CD4-positive, CD25-positive, alpha-beta regulatory T cell (primary cell): ENCODE results near the gene ADORA2A. TPM values are rescaled to one million over a fixed set of nuclear protein-coding genes. Genes with fewer than 3 reads are reported as not detected.

Experiments used
- ATAC-seq, 2 donors: fragments of 150-1000 bp; cut with Tn5 transposase; one replicate each; pipeline ENCODE4 v1.10.0; 2021; ENCODE audit warnings: low read depth in 2 of 2, moderate number of reproducible peaks in 2 of 2, moderate library complexity in 1 of 2
- DNase-seq, 3 donors: peaks; one replicate each; pipeline versions ENCODE4 v3.0.0 to v3.0.0-alpha.2; 2012 to 2022; ENCODE audit warnings: mixed read lengths in 1 of 3
- H3K27ac ChIP-seq: one replicate; pipeline ENCODE4 v1.7.0; 2013; ENCODE audit warnings: mild to moderate bottlenecking, low read length; ENCODE audit not compliant: insufficient read depth, poor library complexity, severe bottlenecking
- H3K27me3 ChIP-seq: one replicate; pipeline ENCODE4 v1.7.0; 2013; ENCODE audit warnings: low read length; ENCODE audit not compliant: control insufficient read depth, insufficient read depth
- H3K36me3 ChIP-seq: one replicate; pipeline ENCODE4 v1.7.0; 2013; ENCODE audit warnings: mild to moderate bottlenecking, low read length, moderate library complexity; ENCODE audit not compliant: control insufficient read depth, insufficient read depth
- H3K4me1 ChIP-seq: 2 replicates; pipeline ENCODE4 v1.7.0; 2013; ENCODE audit warnings: mild to moderate bottlenecking, low read length; ENCODE audit not compliant: insufficient read depth, control insufficient read depth, poor library complexity, severe bottlenecking
- H3K4me3 ChIP-seq: one replicate; pipeline ENCODE4 v1.7.0; 2013; ENCODE audit warnings: low read depth, mild to moderate bottlenecking, low read length, moderate library complexity
- H3K9me3 ChIP-seq, 2 experiments: 1 replicate in 1 of 2; 2 replicates in 1 of 2; pipeline ENCODE4 v1.7.0; 2013; ENCODE audit warnings: low read length in 2 of 2, mild to moderate bottlenecking in 1 of 2, moderate library complexity in 1 of 2; ENCODE audit not compliant: control insufficient read depth in 2 of 2
- H3K27ac Mint-ChIP-seq, 3 donors: one replicate each; pipeline ENCODE4 v1.8.0; 2020 to 2022; ENCODE audit warnings: mild to moderate bottlenecking in 3 of 3, mixed read lengths in 3 of 3, moderate library complexity in 2 of 3
- H3K27me3 Mint-ChIP-seq: one replicate; pipeline ENCODE4 v1.8.0; 2022; ENCODE audit warnings: mild to moderate bottlenecking, mixed read lengths
- H3K36me3 Mint-ChIP-seq: one replicate; pipeline ENCODE4 v1.8.0; 2020; ENCODE audit warnings: mixed read lengths
- H3K4me1 Mint-ChIP-seq, 4 donors: one replicate each; pipeline ENCODE4 v1.8.0; 2020 to 2022; ENCODE audit warnings: mixed read lengths in 4 of 4, mild to moderate bottlenecking in 1 of 4
- H3K4me3 Mint-ChIP-seq, 4 donors: one replicate each; pipeline ENCODE4 v1.8.0; 2020 to 2022; ENCODE audit warnings: mild to moderate bottlenecking in 4 of 4, mixed read lengths in 4 of 4, moderate library complexity in 3 of 4
- H3K9me3 Mint-ChIP-seq, 7 donors: one replicate each; pipeline ENCODE4 v1.8.0; 2020 to 2022; ENCODE audit warnings: mixed read lengths in 7 of 7, mild to moderate bottlenecking in 3 of 7, moderate library complexity in 2 of 7
- polyA plus RNA-seq, 4 donors: library from polyadenylated mRNA; unstranded; fragments of 300-500 nt; fragmentation: Illumina TruSeq; gene quantifications; one replicate each; pipeline ENCODE4 v1.2.3, GENCODE V29; 2021
- total RNA-seq: library from RNA; stranded (reverse); gene quantifications from one replicate; pipeline ENCODE4 v1.2.3, GENCODE V29; 2022

ADORA2A gene
- total and polyA plus RNA-seq, 5 donors from 2014 or later, result 31.2 to 101 (median 91.8) TPM

DNA sequence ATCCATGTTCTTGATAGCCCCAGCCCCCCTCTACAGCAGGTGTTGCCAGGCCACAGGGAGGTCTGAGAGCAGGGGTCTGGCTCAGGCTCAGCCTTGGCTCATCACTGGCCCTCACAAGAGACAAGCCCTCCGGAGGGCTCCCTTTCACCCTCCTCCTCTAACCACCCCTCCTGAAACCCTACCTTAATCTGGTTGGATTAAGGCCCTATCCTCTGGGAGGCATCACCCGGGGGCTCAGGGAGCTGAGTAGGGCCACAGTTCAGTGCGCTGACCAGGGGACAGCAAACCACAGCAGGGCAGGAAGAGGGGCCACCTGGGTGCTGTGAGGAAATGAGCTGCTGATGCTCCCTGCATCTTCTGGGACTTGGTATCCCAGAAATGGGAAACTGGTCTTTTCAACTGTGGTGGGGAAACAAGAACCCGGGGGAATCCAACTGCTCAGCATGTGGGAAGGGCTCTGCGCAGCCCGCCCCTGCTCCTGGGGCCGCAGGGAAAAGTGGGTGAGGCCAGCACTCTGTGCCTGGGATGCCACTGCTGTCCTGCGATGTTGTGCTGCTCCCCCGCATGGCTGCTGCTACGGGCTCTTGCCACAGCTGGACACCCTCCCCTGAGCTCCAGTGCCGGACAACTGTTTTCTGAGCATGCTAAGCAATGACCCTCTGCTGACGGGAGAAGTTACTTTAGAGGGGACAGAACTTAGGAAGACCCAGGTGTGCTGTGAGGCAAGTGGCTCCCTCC, 17.5 kb downstream of the ADORA2A start:
- H3K4me1 ChIP-seq, result peaks cover 11% of the 10 kb centered on the region
- Mint-ChIP-seq H3K4me3 (no peak overlapping the region), H3K9me3 (peaks cover 0 to 1% (median 0%) of the 10 kb centered on the region in 7 donors), H3K27me3 (no peaks in the 10 kb centered on the region), H3K36me3 (peaks cover 25% of the 10 kb centered on the region), H3K4me1 (peaks cover 9 to 45% (median 31%) of the 10 kb centered on the region in 4 donors), H3K27ac (peak overlapping the region in 1 of 3 donors; percentile 32)
- H3K27ac ChIP-seq, result no peak overlapping the region
- no peak for DNase-seq
- no peaks in the 10 kb centered on the region for H3K9me3 ChIP-seq
- ATAC-seq, result no peak
- no peaks in the 10 kb centered on the region for H3K27me3 ChIP-seq
- H3K36me3 ChIP-seq, result peaks cover 39% of the 10 kb centered on the region
- no peak overlapping the region for H3K4me3 ChIP-seq

DNA sequence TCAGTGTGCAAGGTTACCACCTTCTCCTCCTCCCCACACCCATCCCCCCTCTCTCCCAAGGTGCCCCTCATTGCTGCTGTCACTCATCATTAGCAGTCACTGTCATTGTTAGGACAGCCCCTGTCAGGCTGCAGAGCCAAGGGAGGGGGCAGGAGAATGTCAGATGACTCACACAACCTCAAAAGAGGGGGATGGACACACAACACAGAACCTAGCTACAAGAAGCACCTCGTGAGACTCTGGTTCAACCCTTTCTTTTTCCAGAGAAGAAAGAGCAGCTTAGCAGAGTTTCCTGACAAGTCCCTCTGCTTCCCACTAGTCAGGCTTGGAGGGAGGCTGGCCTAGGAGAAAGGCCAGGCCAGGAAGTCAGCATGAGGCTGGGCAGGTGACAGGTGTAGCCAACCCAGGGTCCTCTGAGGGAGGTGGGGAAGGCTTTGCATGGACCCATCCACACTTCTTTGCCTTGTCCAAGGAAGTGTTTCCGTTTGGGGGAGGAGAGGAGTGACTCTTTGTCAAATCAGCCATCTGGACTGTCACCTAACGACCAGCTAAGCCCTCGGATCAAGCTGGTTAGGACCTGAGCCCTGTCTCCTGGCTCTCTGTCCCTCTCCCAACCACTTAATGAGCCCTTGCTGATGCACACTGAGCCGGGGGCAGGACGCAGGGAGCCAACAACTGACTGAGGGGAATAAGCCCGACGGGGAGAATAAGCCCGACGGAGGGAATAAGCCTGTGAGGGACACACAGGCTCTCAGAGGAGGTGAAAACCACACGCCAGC, 18.3 kb downstream of the ADORA2A start:
- Histone ChIP-seq H3K4me3 (no peak overlapping the region), H3K36me3 (peaks cover 33% of the 10 kb centered on the region), H3K9me3 (no peaks in the 10 kb centered on the region), H3K27ac (no peak overlapping the region), H3K4me1 (peaks cover 5% of the 10 kb centered on the region), H3K27me3 (no peaks in the 10 kb centered on the region)
- H3K9me3 Mint-ChIP-seq, result peaks cover 0 to 3% (median 0%) of the 10 kb centered on the region in 7 donors
- H3K36me3 Mint-ChIP-seq, result peaks cover 26% of the 10 kb centered on the region
- no peaks in the 10 kb centered on the region for H3K27me3 Mint-ChIP-seq
- ATAC-seq (peak; percentile 47 to 51), DNase-seq (no peak)
- no peak overlapping the region for H3K4me3 Mint-ChIP-seq
- peak overlapping the region in 2 of 3 donors; percentile 32 to 36 for H3K27ac Mint-ChIP-seq
- peaks cover 13 to 47% (median 28%) of the 10 kb centered on the region in 4 donors for H3K4me1 Mint-ChIP-seq

DNA sequence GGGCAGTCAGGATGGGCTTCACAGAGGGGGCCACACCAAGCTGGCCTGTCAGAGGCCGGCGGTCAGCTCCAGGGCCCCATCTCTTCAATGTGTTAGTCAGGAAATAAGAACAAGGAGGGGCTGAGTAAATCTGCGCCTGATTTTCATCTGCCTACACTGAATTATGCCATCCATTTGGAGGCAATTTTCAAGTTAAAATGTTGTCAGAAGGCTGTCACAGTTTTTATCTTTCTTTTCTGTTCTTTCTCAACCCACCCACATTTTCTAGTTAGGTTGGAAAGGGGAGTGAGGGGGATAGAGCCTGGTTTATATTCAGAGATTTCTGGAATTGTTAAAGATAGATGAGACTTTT, 18.8 kb downstream of the ADORA2A start:
- Mint-ChIP-seq H3K9me3 (peaks cover 0 to 4% (median 0%) of the 10 kb centered on the region in 7 donors), H3K4me3 (no peak overlapping the region)

DNA sequence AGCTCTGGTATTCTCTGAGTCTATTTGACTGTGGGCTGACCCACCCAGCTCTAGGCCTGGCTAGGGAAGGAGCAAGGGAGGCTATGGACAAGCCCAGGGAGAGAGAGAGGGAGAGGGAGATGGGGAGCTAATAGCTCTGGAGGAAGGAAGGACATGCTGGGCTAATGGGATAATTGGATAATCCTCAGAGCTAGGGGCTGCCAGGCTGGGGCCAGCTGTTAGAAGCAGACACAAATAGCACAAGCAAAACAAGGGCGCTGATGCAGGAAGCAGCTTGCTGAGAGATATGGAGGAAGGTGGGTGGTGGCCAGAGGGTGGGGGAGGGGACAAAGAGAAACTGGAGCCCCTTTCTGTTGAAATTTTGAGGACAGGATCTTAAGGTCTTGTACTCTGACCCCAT, 23.2 kb downstream of the ADORA2A start:
- H3K27me3 ChIP-seq, result no peaks in the 10 kb centered on the region
- H3K4me1 Mint-ChIP-seq, result peaks cover 6 to 17% (median 10%) of the 10 kb centered on the region in 4 donors
- no peak overlapping the region for H3K4me3 ChIP-seq
- DNase-seq (no peak), ATAC-seq (no peak)
- H3K4me3 Mint-ChIP-seq, result no peak overlapping the region
- H3K27ac ChIP-seq, result no peak overlapping the region
- peak overlapping the region in 1 of 3 donors; percentile 57 for H3K27ac Mint-ChIP-seq
- H3K36me3 ChIP-seq, result no peaks in the 10 kb centered on the region
- peaks cover 0 to 8% (median 0%) of the 10 kb centered on the region in 7 donors for H3K9me3 Mint-ChIP-seq
- peaks cover 0 to 2% of the 10 kb centered on the region in 2 experiments for H3K9me3 ChIP-seq
- H3K4me1 ChIP-seq, result no peaks in the 10 kb centered on the region
- peaks cover 5% of the 10 kb centered on the region for H3K27me3 Mint-ChIP-seq
- H3K36me3 Mint-ChIP-seq, result peaks cover 9% of the 10 kb centered on the region

More for the DNA sequence above, 18.8 kb downstream of the ADORA2A start:
- H3K36me3 ChIP-seq, result peaks cover 28% of the 10 kb centered on the region
- H3K27ac ChIP-seq, result no peak overlapping the region
- H3K4me3 ChIP-seq, result no peak overlapping the region
- peak overlapping the region in 2 of 3 donors; percentile 32 to 36 for H3K27ac Mint-ChIP-seq
- DNase-seq (no peak), ATAC-seq (no peak)
- peaks cover 20% of the 10 kb centered on the region for H3K36me3 Mint-ChIP-seq
- no peaks in the 10 kb centered on the region for H3K27me3 ChIP-seq
- H3K27me3 Mint-ChIP-seq, result no peaks in the 10 kb centered on the region
- peaks cover 5% of the 10 kb centered on the region for H3K4me1 ChIP-seq
- H3K9me3 ChIP-seq, result peaks cover 0 to under 1% of the 10 kb centered on the region in 2 experiments
- H3K4me1 Mint-ChIP-seq, result peaks cover 9 to 41% (median 22%) of the 10 kb centered on the region in 4 donors

DNA sequence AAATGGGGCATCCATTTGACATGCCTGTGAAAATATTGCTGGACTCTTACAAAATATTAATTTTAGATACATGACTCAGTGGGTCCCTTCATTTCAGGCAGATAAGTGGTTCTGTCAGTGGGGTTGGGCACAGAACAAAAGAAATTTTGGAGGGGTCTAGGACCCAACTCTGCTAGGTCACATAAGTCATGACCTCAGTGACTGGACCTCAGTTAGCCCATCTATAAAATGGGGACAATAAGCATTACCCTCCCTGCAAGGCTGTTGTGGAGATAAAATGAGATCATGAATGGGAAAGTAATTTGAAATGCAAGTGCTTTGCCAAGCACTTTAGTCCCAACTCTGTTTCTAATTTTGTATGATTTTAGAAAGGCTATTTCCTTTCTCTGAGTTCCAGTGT, 23.8 kb downstream of the ADORA2A start:
- ATAC-seq (no peak), DNase-seq (no peak)
- no peaks in the 10 kb centered on the region for H3K4me1 ChIP-seq
- Mint-ChIP-seq H3K4me1 (peaks cover 6 to 17% (median 10%) of the 10 kb centered on the region in 4 donors), H3K27ac (no peak overlapping the region), H3K36me3 (peaks cover 9% of the 10 kb centered on the region), H3K9me3 (peaks cover 0 to 8% (median 0%) of the 10 kb centered on the region in 7 donors), H3K4me3 (no peak overlapping the region), H3K27me3 (peaks cover 5% of the 10 kb centered on the region)
- no peak overlapping the region for H3K4me3 ChIP-seq
- H3K27me3 ChIP-seq, result no peaks in the 10 kb centered on the region
- no peaks in the 10 kb centered on the region for H3K36me3 ChIP-seq
- H3K9me3 ChIP-seq, result peaks cover 0 to 2% of the 10 kb centered on the region in 2 experiments
- no peak overlapping the region for H3K27ac ChIP-seq

DNA sequence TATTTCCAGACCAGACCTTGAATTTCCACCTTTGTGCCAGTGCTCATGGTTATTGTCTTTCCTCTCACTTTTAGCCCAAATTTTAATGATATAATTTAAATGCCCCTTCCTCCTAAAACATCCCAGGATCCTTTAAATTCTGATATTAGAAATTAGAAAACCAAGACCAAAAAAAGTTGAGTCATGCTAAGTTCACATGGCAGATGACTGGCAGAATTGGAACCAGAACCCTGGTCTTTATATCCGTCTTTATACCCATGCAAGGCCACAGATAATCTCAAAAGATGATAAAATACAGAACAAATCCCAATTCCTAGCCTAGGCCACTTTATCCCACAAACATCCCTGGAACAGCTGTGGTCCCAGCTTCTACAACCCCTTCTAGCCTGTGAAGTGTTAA, 26.5 kb downstream of the ADORA2A start:
- no peak for ATAC-seq
- Mint-ChIP-seq H3K9me3 (peaks cover 0 to 8% (median 0%) of the 10 kb centered on the region in 7 donors), H3K27ac (no peak overlapping the region), H3K27me3 (peaks cover 5% of the 10 kb centered on the region), H3K36me3 (peaks cover 9% of the 10 kb centered on the region), H3K4me3 (no peak overlapping the region), H3K4me1 (peaks cover 0 to 11% (median 9%) of the 10 kb centered on the region in 4 donors)
- Histone ChIP-seq H3K9me3 (peaks cover 0 to 2% of the 10 kb centered on the region in 2 experiments), H3K4me3 (no peak overlapping the region), H3K36me3 (no peaks in the 10 kb centered on the region), H3K27me3 (no peaks in the 10 kb centered on the region), H3K27ac (no peak overlapping the region), H3K4me1 (no peaks in the 10 kb centered on the region)
- DNase-seq, result no peak

DNA sequence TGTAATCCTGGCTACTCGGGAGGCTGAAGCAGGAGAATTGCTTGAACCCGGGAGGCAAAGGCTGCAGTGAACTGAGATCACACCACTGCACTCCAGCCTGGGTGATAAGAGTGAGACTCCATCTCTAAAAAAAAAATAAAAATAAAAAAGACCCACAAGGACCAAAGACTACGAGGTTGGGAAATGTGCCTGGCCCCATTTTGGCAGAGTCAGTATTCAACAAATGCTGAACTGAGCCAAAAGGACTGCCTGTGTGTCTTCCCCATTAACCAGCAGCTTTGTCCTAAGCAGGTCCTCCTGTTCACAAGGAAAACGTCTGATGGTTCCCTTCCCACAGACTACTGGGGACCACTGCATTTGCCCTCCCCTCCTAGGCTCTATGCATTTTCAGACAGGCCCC, 27.6 kb downstream of the ADORA2A start:
- no peak for ATAC-seq

More for the DNA sequence above, 27.6 kb downstream of the ADORA2A start:
- peaks cover 5% of the 10 kb centered on the region for H3K27me3 Mint-ChIP-seq
- Histone ChIP-seq H3K27ac (no peak overlapping the region), H3K4me3 (no peak overlapping the region), H3K36me3 (no peaks in the 10 kb centered on the region), H3K4me1 (no peaks in the 10 kb centered on the region), H3K27me3 (no peaks in the 10 kb centered on the region), H3K9me3 (peaks cover 0 to 2% of the 10 kb centered on the region in 2 experiments)
- peaks cover 3 to 8% (median 5%) of the 10 kb centered on the region in 4 donors for H3K4me1 Mint-ChIP-seq
- no peak overlapping the region for H3K4me3 Mint-ChIP-seq
- peaks cover 5% of the 10 kb centered on the region for H3K36me3 Mint-ChIP-seq
- peaks cover 0 to 8% (median 0%) of the 10 kb centered on the region in 7 donors for H3K9me3 Mint-ChIP-seq
- H3K27ac Mint-ChIP-seq, result no peak overlapping the region
- no peak for DNase-seq
